Panc1 (cell line): ENCODE measurements around the gene FAM186B. TPM values are rescaled to one million over a fixed set of nuclear protein-coding genes. Genes with fewer than 3 reads are reported as not detected.

ENCODE experiments used
- ATAC-seq: fragments of 200-7000 bp; cut with Tn5 transposase; 2 replicates; pipeline ENCODE4 v1.9.1; 2020; ENCODE audit warnings: mild to moderate bottlenecking, moderate library complexity
- BruUV-seq: library from RNA; stranded (reverse); fragments of 400-500 nt; replicated peaks from 2 replicates; lab custom pipeline; 2021; lab: Mats Ljungman, UMichigan
- CTCF ChIA-PET: fragments of 300-600 bp; sonication (Branson Sonifier 250); formaldehyde crosslinking; loops from one replicate; lab custom pipeline; 2022; ENCODE audit warnings: antibody characterized with exemption; lab: Charles Lee
- POLR2A ChIA-PET: fragments of 300-600 bp; sonication (Branson Sonifier 250); formaldehyde crosslinking; loops from one replicate; lab custom pipeline; 2022; ENCODE audit warnings: antibody characterized with exemption; lab: Charles Lee
- DNase-seq: peaks from one replicate; pipeline ENCODE4 v3.0.0-alpha.2; 2010; ENCODE audit warnings: low read depth, low spot score
- H3K27ac ChIP-seq: 2 replicates; pipeline ENCODE4 v1.5.1; 2011; ENCODE audit warnings: mild to moderate bottlenecking, low read length, inconsistent platforms
- H3K27me3 ChIP-seq: fragments of 200-500 bp; sonication (Bioruptor generic); 2 replicates; pipeline ENCODE4 v1.6.0; 2014; ENCODE audit warnings: low read length, inconsistent platforms; ENCODE audit not compliant: control insufficient read depth, insufficient read depth
- H3K36me3 ChIP-seq: fragments of 200-500 bp; sonication (Bioruptor generic); 2 replicates; pipeline ENCODE4 v1.5.1; 2014; ENCODE audit warnings: inconsistent platforms, mild to moderate bottlenecking, low read length, moderate library complexity; ENCODE audit not compliant: control insufficient read depth, insufficient read depth
- H3K4me1 ChIP-seq: 2 replicates; pipeline ENCODE4 v1.5.1; 2011; ENCODE audit warnings: inconsistent platforms, mild to moderate bottlenecking, low read length, moderate library complexity; ENCODE audit not compliant: control insufficient read depth, insufficient read depth
- H3K4me3 ChIP-seq, 2 experiments: 2 replicates each; pipeline ENCODE4 v1.5.1; 2011 to 2012; ENCODE audit warnings: low read depth in 2 of 2, low read length in 2 of 2, mild to moderate bottlenecking in 2 of 2, inconsistent platforms in 1 of 2, moderate library complexity in 1 of 2
- H3K9me3 ChIP-seq: fragments of 200-500 bp; sonication (Bioruptor generic); 2 replicates; pipeline ENCODE4 v1.5.1; 2014; ENCODE audit warnings: low read depth, mild to moderate bottlenecking, inconsistent platforms, low read length, moderate library complexity; ENCODE audit not compliant: control insufficient read depth, insufficient read depth
- CTCF ChIP-seq: fragments of 450-650 bp; IDR thresholded peaks from 2 replicates; pipeline ENCODE4 v1.5.1; 2017; ENCODE audit warnings: mild to moderate bottlenecking
- POLR2AphosphoS5 ChIP-seq: IDR thresholded peaks from 2 replicates; pipeline ENCODE4 v1.6.1; 2012; ENCODE audit warnings: mild to moderate bottlenecking, low read depth, low read length, moderate library complexity
- REST ChIP-seq, 2 experiments: IDR thresholded peaks; 2 replicates each; pipeline ENCODE4 v1.6.1; 2011 to 2012; ENCODE audit warnings: low read depth in 2 of 2, control low read depth in 1 of 2, low read length in 1 of 2, mild to moderate bottlenecking in 1 of 2, moderate library complexity in 1 of 2; ENCODE audit not compliant: insufficient read depth in 1 of 2
- SIN3A ChIP-seq: IDR thresholded peaks from 2 replicates; pipeline ENCODE4 v1.6.1; 2012; ENCODE audit warnings: low read depth, mild to moderate bottlenecking, low read length, moderate library complexity, borderline replicate concordance; ENCODE audit not compliant: insufficient read depth
- TCF7L2 ChIP-seq: IDR thresholded peaks from 2 replicates; pipeline ENCODE4 v1.6.1; 2011; ENCODE audit warnings: mild to moderate bottlenecking, low read depth, low read length, inconsistent platforms
- in situ Hi-C: cut with HindIII; loops from 2 replicates; pipeline ENCODE4 v1.10.0; 2016; ENCODE audit warnings: low sequenced_read_pairs, low pct_unique_long_range_greater_than_20kb
- intact Hi-C: fragments of 100-400 bp; cut with micrococcal nuclease; formaldehyde crosslinking; loops from one replicate; pipeline ENCODE4 v1.10.0; 2022; ENCODE audit not compliant: unreplicated experiment
- total RNA-seq: library from RNA; stranded (reverse); gene quantifications from one replicate; pipeline ENCODE4 v1.2.1, GENCODE V29; 2021; ENCODE audit not compliant: unreplicated experiment

Gene FAM186B
- total RNA-seq, 1 experiment from 2014 or later: 0.13 TPM

GRCh38 chr12:49646331-49646830, 40.9 kb upstream of the FAM186B start:
- Histone ChIP-seq H3K36me3 (peaks cover 10% of the 10 kb centered on the region), H3K4me1 (peaks cover 3% of the 10 kb centered on the region; the same call in 1 of the 2 replicates), H3K27me3 (no peaks in the 10 kb centered on the region), H3K4me3 (no peak overlapping the region), H3K27ac (no peak overlapping the region), H3K9me3 (no peaks in the 10 kb centered on the region)
- intact Hi-C loops (loop anchor here (10.0 kb wide), 1 partner anchor 98 kb away; the partner anchor contains the start of gene TMBIM6), in situ Hi-C loops (no loop called here)
- BruUV-seq: no TSS peak
- POLR2A ChIA-PET: no interaction called here
- ATAC-seq (no peak), DNase-seq (no peak)
- CTCF ChIA-PET: no interaction called here
- TF ChIP-seq SIN3A: no peak
- no peak for TF ChIP-seq REST (IDR thresholded peaks at IDR 0.05; ENCODE audit: insufficient read depth in 1 of 2, low read depth in 2 of 2, low read length in 1 of 2)
- no peak for TF ChIP-seq CTCF
- no peak for TF ChIP-seq POLR2AphosphoS5
- TF ChIP-seq TCF7L2: no peak

- no TSS peak for BruUV-seq
- H3K9me3 ChIP-seq: no peaks in the 10 kb centered on the region
- CTCF ChIA-PET: interaction anchor here (0.6 to 1.0 kb wide), 6 partner anchors 40 to 309 kb away, joined by 3 to 9 read pairs (median 4); partner anchors contain the start of genes C1QL4 and FAM186B
- peaks cover 3% of the 10 kb centered on the region; the same call in 1 of the 2 replicates for H3K4me1 ChIP-seq
- DNase-seq (no peak), ATAC-seq (no peak)
- in situ Hi-C loops: no loop called here
- TF ChIP-seq SIN3A (no peak), CTCF (no peak), TCF7L2 (no peak), POLR2AphosphoS5 (no peak), REST (IDR thresholded peaks at IDR 0.05; ENCODE audit: insufficient read depth in 1 of 2, low read depth in 2 of 2, low read length in 1 of 2) (no peak)
- no peaks in the 10 kb centered on the region for H3K27me3 ChIP-seq
- H3K36me3 ChIP-seq: peaks cover 10% of the 10 kb centered on the region
- POLR2A ChIA-PET: interaction anchor here (0.6 kb wide), 1 partner anchor 23 kb away, joined by 5 read pairs; no protein-coding TSS in a partner anchor
- H3K27ac ChIP-seq: no peak overlapping the region
- intact Hi-C loops: loop anchor here (10.0 kb wide), 1 partner anchor 99 kb away; the partner anchor contains the start of gene TMBIM6
- no peak overlapping the region for H3K4me3 ChIP-seq
Measured at GRCh38 chr12:49645146-49646039, 40.0 kb upstream of the FAM186B start.
